IMR-90 (cell line): ENCODE measurements around the gene SEMA5A. TPM values are rescaled to one million over a fixed set of nuclear protein-coding genes. Genes with fewer than 3 reads are reported as not detected.

Experiments
- ATAC-seq: fragments of 200-7000 bp; cut with Tn5 transposase; 2 replicates; pipeline ENCODE4 v1.9.1; 2020; ENCODE audit warnings: low read depth, mild to moderate bottlenecking, moderate library complexity
- BruUV-seq: library from RNA; stranded (reverse); fragments of 400-500 nt; replicated peaks from 2 replicates; lab custom pipeline; 2021; lab: Mats Ljungman, UMichigan
- CTCF ChIA-PET: fragments of 300-600 bp; formaldehyde crosslinking; extraction: SDS; loops from one replicate; lab custom pipeline; 2021; ENCODE audit warnings: antibody characterized with exemption; lab: Yijun Ruan, JAX
- POLR2A ChIA-PET: fragments of 300-600 bp; sonication (Branson Sonifier 250); formaldehyde crosslinking; loops from one replicate; lab custom pipeline; 2022; ENCODE audit warnings: antibody characterized with exemption; ENCODE audit not compliant: unreplicated experiment; lab: Charles Lee
- DNase-seq: peaks from one replicate; pipeline ENCODE4 v3.0.0; 2013
- H2AFZ ChIP-seq: replicated peaks from 2 replicates; pipeline ENCODE3; 2013; ENCODE audit warnings: low read length, mild to moderate bottlenecking; ENCODE audit not compliant: poor library complexity
- H2AK5ac ChIP-seq: 2 replicates; pipeline ENCODE4 v1.6.1; 2013; ENCODE audit warnings: low read depth, low read length, inconsistent platforms
- H2AK9ac ChIP-seq: replicated peaks from 2 replicates; pipeline ENCODE3; 2013; ENCODE audit warnings: mild to moderate bottlenecking, low read depth, low read length, moderate library complexity; ENCODE audit not compliant: poor library complexity
- H2BK120ac ChIP-seq: 2 replicates; pipeline ENCODE4 v1.6.1; 2013; ENCODE audit warnings: low read depth, low read length, inconsistent platforms
- H2BK15ac ChIP-seq: 3 replicates; pipeline ENCODE4 v1.6.1; 2013; ENCODE audit warnings: low read depth, low read length, inconsistent platforms
- H2BK20ac ChIP-seq: 2 replicates; pipeline ENCODE4 v1.6.1; 2013; ENCODE audit warnings: low read depth, mild to moderate bottlenecking, inconsistent platforms, low read length, moderate library complexity
- H2BK5ac ChIP-seq: 2 replicates; pipeline ENCODE4 v1.6.1; 2013; ENCODE audit warnings: mild to moderate bottlenecking, low read depth, low read length, inconsistent platforms; ENCODE audit not compliant: poor library complexity, severe bottlenecking
- H3K14ac ChIP-seq: replicated peaks from 2 replicates; pipeline ENCODE4 v1.6.1; 2013; ENCODE audit warnings: low read depth, low read length, inconsistent platforms
- H3K18ac ChIP-seq: 2 replicates; pipeline ENCODE4 v1.6.1; 2013; ENCODE audit warnings: low read depth, low read length, control low read depth
- H3K23ac ChIP-seq: 2 replicates; pipeline ENCODE4 v1.6.1; 2013; ENCODE audit warnings: low read depth, low read length, inconsistent platforms
- H3K27ac ChIP-seq: 2 replicates; pipeline ENCODE4 v1.5.1; 2013; ENCODE audit warnings: mild to moderate bottlenecking, control low read depth, low read length; ENCODE audit not compliant: insufficient read depth
- H3K27me3 ChIP-seq: 2 replicates; pipeline ENCODE4 v1.6.1; 2013; ENCODE audit warnings: low read length; ENCODE audit not compliant: control insufficient read depth, insufficient read depth
- H3K36me3 ChIP-seq: 2 replicates; pipeline ENCODE4 v1.6.1; 2013; ENCODE audit warnings: low read length, mixed read lengths; ENCODE audit not compliant: control insufficient read depth, insufficient read depth
- H3K4ac ChIP-seq: 2 replicates; pipeline ENCODE4 v1.6.1; 2013; ENCODE audit warnings: low read depth, low read length, inconsistent platforms
- H3K4me1 ChIP-seq: 2 replicates; pipeline ENCODE4 v1.6.1; 2013; ENCODE audit warnings: low read length, mixed read lengths; ENCODE audit not compliant: control insufficient read depth, insufficient read depth
- H3K4me2 ChIP-seq: 2 replicates; pipeline ENCODE4 v1.6.1; 2013; ENCODE audit warnings: low read depth, mild to moderate bottlenecking, control low read depth, low read length, moderate library complexity
- H3K4me3 ChIP-seq: 2 replicates; pipeline ENCODE4 v1.5.1; 2013; ENCODE audit warnings: low read depth, mild to moderate bottlenecking, control low read depth, low read length, moderate library complexity; ENCODE audit not compliant: insufficient read depth
- H3K56ac ChIP-seq: 2 replicates; pipeline ENCODE4 v1.6.1; 2013; ENCODE audit warnings: low read length, inconsistent platforms; ENCODE audit not compliant: insufficient read depth; ENCODE audit errors: extremely low read depth
- H3K79me1 ChIP-seq, 2 experiments: 2 replicates each; pipeline ENCODE4 v1.6.1; 2013; ENCODE audit warnings: low read length in 2 of 2, inconsistent platforms in 1 of 2, low read depth in 1 of 2
- H3K9ac ChIP-seq: 2 replicates; pipeline ENCODE4 v1.6.1; 2013; ENCODE audit warnings: low read depth, low read length, control low read depth
- H3K9me1 ChIP-seq: 2 replicates; pipeline ENCODE4 v1.6.1; 2013; ENCODE audit warnings: low read length, inconsistent platforms; ENCODE audit not compliant: insufficient read depth
- H3K9me3 ChIP-seq: 2 replicates; pipeline ENCODE4 v1.6.1; 2013; ENCODE audit warnings: low read length; ENCODE audit not compliant: control insufficient read depth, insufficient read depth
- H4K20me1 ChIP-seq: 2 replicates; pipeline ENCODE4 v1.6.1; 2013; ENCODE audit warnings: low read length, inconsistent platforms; ENCODE audit not compliant: insufficient read depth
- H4K5ac ChIP-seq: 2 replicates; pipeline ENCODE4 v1.6.1; 2013; ENCODE audit warnings: mild to moderate bottlenecking, low read depth, low read length, control low read depth
- H4K8ac ChIP-seq, 2 experiments: 2 replicates each; pipeline ENCODE4 v1.6.1; 2013; ENCODE audit warnings: low read depth in 2 of 2, low read length in 2 of 2, control low read depth in 1 of 2, inconsistent platforms in 1 of 2
- H4K91ac ChIP-seq: 2 replicates; pipeline ENCODE4 v1.6.1; 2013; ENCODE audit warnings: low read depth, low read length, inconsistent platforms; ENCODE audit not compliant: insufficient read depth
- CEBPB ChIP-seq: IDR thresholded peaks from 2 replicates; pipeline ENCODE4 v1.6.1; 2012; ENCODE audit warnings: low read depth, low read length, improper control_type of control experiment
- CHD1 ChIP-seq: IDR thresholded peaks from 2 replicates; pipeline ENCODE4 v1.6.1; 2012; ENCODE audit warnings: low read depth, low read length, improper control_type of control experiment
- FOS ChIP-seq: fragments of 150-350 bp; IDR thresholded peaks from 2 replicates; pipeline ENCODE4 v1.6.1; 2016; ENCODE audit warnings: low read depth, low read length
- MAZ ChIP-seq: IDR thresholded peaks from 2 replicates; pipeline ENCODE4 v1.6.1; 2012; ENCODE audit warnings: low read depth, mild to moderate bottlenecking, low read length, improper control_type of control experiment, moderate library complexity, borderline replicate concordance
- MXI1 ChIP-seq: IDR thresholded peaks from 2 replicates; pipeline ENCODE4 v1.6.1; 2012; ENCODE audit warnings: low read depth, mild to moderate bottlenecking, low read length, moderate library complexity, borderline replicate concordance
- NFE2L2 ChIP-seq: fragments of 150-350 bp; IDR thresholded peaks from 2 replicates; pipeline ENCODE4 v1.6.1; 2016; ENCODE audit warnings: low read depth, mild to moderate bottlenecking, low read length
- POLR2A ChIP-seq: IDR thresholded peaks from 2 replicates; pipeline ENCODE4 v1.6.1; 2012; ENCODE audit warnings: mild to moderate bottlenecking, low read depth, low read length
- RCOR1 ChIP-seq: IDR thresholded peaks from 2 replicates; pipeline ENCODE4 v1.6.1; 2012; ENCODE audit warnings: mild to moderate bottlenecking, low read length, improper control_type of control experiment; ENCODE audit not compliant: insufficient replicate concordance
- WGBS, 2 experiments: methylation state at CpG; one replicate each; pipeline versions ENCODE4 v1.1.5 to v1.1.7; 2013; ENCODE audit warnings: missing lambda C conversion rate in 2 of 2; ENCODE audit not compliant: insufficient read length in 1 of 2; ENCODE audit errors: extremely low coverage in 2 of 2; 5-methylcytosine and 5-hydroxymethylcytosine counted together
- dilution Hi-C: fragments of 300-500 bp; cut with HindIII; formaldehyde crosslinking; loops from one replicate; pipeline ENCODE4 v1.14.3; 2018; ENCODE audit warnings: low sequenced_read_pairs; ENCODE audit not compliant: unreplicated experiment
- in situ Hi-C: fragments of 300-500 bp; cut with MboI; formaldehyde crosslinking; loops from 3 replicates; pipeline ENCODE4 v1.14.3; 2019; ENCODE audit warnings: low sequenced_read_pairs, inconsistent platforms, mixed read lengths
- intact Hi-C: fragments of 100-400 bp; cut with micrococcal nuclease; formaldehyde crosslinking; loops from 2 replicates; pipeline ENCODE4 v1.10.0; 2022
- polyA plus RNA-seq, 3 experiments: library from polyadenylated mRNA; depleted of rRNA; stranded (reverse); fragments of >200 nt; gene quantifications; 2 replicates each; pipeline ENCODE4 v1.2.3, GENCODE V29; 2012; ENCODE audit warnings: low replicate concordance in 1 of 3
- total RNA-seq: library from RNA; depleted of rRNA; stranded (reverse); fragments of >200 nt; gene quantifications from 2 replicates; pipeline ENCODE4 v1.2.3, GENCODE V29; 2012
- TF ChIP-seq, protein P1 (sequence below): fragments of 150-350 bp; IDR thresholded peaks from 2 replicates; pipeline ENCODE4 v1.6.1; 2016; ENCODE audit warnings: low read depth, mild to moderate bottlenecking, low read length, moderate library complexity, borderline replicate concordance

The SEMA5A gene
- total and polyA plus RNA-seq, 2 of the 4 experiments (the other 2 are of a cell fraction), result 8.2 to 9.9 TPM

DNA sequence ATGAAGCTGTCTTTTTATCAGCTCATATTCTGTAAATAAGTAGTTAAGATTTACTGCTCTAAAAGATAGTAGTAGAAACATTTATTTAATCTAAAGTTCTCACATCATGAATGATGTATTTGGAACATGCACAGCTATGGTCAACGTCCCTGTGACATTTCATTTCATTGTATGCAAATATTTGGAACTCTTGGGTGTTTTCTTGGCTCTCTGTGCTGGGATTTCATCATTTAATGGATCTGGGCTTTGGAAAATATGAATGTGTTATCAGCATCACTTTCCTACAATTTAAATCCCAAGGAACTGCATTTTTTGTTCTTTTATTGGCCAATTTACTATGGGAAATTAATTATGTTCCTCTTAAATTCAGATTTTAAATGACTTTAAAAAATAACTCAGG, 462.9 kb downstream of the SEMA5A start:
- DNase-seq (peak; percentile 18), ATAC-seq (no peak)
- Histone ChIP-seq H2BK20ac (no peak overlapping the region), H3K27ac (no peak overlapping the region), H2AK9ac (no peak overlapping the region), H3K27me3 (no peaks in the 10 kb centered on the region), H3K9me1 (0 out of 2 replicates have a peak, but pooled peaks cover 3% of the 10 kb centered on the region), H3K14ac (no peak overlapping the region), H2BK5ac (no peak overlapping the region), H3K56ac (no peak overlapping the region), H2BK15ac (no peak overlapping the region), H4K20me1 (no peaks in the 10 kb centered on the region), H3K4me2 (no peak overlapping the region), H3K9me3 (no peaks in the 10 kb centered on the region), H3K23ac (no peak overlapping the region), H4K8ac (no peak overlapping the region), H3K4ac (no peak overlapping the region), H3K4me3 (no peak overlapping the region), H2AK5ac (no peak overlapping the region), H2BK120ac (no peak overlapping the region), H3K4me1 (no peaks in the 10 kb centered on the region), H4K91ac (no peak overlapping the region), H4K5ac (no peak overlapping the region), H3K36me3 (peaks cover 1% of the 10 kb centered on the region; the same call in 1 of the 2 replicates), H3K79me1 (no peaks in the 10 kb centered on the region), H2AFZ (no peak overlapping the region), H3K9ac (no peak overlapping the region), H3K18ac (no peak overlapping the region)
- intact Hi-C loops (no loop called here), in situ Hi-C loops (no loop called here), dilution Hi-C loops (no loop called here)
- BruUV-seq, result no TSS peak
- WGBS, 2 experiments, result no CpG with 5 or more reads among the region's 1 CpG
- POLR2A ChIA-PET, result no interaction called here
- CTCF ChIA-PET, result no interaction called here
- no peak for TF ChIP-seq POLR2A
- TF ChIP-seq NFE2L2, result no peak
- no peak for TF ChIP-seq MAZ
- TF ChIP-seq, protein P1, sequence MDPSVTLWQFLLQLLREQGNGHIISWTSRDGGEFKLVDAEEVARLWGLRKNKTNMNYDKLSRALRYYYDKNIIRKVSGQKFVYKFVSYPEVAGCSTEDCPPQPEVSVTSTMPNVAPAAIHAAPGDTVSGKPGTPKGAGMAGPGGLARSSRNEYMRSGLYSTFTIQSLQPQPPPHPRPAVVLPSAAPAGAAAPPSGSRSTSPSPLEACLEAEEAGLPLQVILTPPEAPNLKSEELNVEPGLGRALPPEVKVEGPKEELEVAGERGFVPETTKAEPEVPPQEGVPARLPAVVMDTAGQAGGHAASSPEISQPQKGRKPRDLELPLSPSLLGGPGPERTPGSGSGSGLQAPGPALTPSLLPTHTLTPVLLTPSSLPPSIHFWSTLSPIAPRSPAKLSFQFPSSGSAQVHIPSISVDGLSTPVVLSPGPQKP, result no peak
- TF ChIP-seq CEBPB, result no peak
- no peak for TF ChIP-seq RCOR1
- no peak for TF ChIP-seq CHD1
- TF ChIP-seq FOS, result no peak
- TF ChIP-seq MXI1, result no peak
